GM10847 (cell line): ENCODE results near the gene AFF1.

ENCODE experiments used
- POLR2A ChIP-seq: IDR thresholded peaks from 2 replicates; pipeline ENCODE4 v1.6.1; 2011; ENCODE audit not compliant: insufficient read length; ENCODE audit errors: extremely low read depth

Gene AFF1

DNA sequence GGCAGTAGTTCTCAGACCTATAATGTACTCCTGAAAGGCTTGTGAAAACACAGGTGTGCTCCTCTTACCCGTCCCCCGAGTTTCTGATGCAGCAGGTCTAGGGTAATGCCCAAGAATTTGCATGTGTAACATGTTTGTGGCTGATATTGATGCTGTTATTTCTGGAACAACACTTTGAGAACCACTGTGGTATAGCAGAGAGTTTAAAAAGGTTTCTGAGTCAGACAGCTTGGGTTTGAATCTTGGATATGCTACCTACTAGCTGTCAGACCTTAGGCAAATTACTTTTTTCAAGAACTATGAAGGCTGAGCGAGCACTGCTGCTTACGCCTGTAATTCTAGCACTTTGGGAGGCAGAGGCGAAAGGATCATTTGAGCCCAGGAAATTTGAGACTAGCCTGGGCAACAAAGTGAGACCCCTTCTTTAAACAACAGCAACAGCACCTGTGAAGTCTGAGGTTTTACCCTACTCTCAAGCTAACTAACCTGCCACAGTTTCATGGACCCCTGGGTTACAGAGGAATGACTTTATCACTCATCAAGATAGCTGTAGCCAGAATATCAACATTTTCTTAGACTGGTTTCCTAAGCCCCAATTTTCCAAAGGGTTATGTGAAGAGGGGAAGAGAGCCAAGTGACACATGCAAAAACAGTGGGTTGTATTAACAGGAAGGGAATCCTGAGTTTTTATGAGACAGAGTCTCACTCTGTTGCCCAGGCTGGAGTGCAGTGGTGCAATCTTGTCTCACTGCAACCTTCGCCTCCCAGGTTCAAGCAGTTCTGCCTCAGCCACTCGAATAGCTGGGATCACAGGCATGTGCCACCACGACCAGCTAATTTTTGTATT, 5.1 kb downstream of the AFF1 start:
- TF ChIP-seq POLR2A, result no peak

- TF ChIP-seq POLR2A, result no peak
These were observed 6.2 kb downstream of the AFF1 start for GRCh38 chr4:86940920-86941460.

DNA sequence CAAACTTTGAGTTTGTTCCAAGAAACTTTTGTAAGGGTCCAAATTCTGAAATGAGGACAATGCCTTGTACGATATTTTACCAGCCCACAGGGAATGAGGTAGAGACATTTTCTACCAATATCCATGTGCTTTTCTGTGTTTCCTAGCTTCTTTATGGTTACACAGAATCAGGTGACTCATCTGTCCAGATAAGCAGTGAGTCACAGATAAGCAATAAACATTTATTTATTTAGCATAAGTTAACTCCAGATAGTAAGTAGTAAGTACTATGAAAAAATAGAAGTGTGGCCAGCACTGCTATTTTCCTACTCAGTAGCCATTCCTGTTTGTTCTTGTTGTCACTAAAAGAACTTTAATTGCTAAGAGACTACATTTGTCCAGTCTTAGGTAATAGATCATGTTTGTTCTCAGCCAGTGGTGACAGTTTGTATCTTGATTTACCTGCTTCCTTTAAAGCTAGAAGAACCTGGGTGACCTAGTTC, 7.4 kb downstream of the AFF1 start:
- TF ChIP-seq POLR2A, result no peak

GRCh38 chr4:86944964-86945781, 10.4 kb downstream of the AFF1 start:
- no peak for TF ChIP-seq POLR2A

DNA sequence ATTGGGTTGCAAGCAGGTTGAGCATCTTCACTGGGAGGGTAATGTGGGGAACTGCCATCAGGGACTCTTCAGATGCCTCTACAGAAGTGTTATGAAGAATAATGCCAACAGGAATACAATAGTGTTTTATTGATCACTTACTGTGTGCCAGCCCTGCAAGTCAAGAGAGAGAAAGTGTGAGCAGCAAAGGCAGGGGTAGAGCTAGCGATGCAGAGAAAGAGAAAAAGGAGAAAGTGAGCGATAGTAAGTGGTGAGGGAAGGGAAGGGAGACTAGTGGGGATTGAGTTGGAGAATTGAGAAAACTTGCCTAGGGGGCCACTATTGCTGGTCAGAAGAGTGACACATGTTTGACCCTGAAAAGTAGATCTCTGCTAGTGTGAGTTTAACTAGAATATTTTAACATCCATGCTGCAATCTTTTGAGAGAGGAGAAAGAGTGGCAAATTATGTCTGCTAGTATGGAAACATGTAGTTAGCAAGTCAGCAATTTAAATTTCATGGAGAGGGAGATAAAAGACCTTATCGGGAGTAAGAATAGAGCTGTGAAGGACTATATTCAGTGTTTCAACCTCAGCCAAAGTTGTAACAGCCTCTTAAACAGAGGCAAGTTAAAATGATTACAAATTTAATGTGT, 12.2 kb downstream of the AFF1 start:
- no peak for TF ChIP-seq POLR2A

DNA sequence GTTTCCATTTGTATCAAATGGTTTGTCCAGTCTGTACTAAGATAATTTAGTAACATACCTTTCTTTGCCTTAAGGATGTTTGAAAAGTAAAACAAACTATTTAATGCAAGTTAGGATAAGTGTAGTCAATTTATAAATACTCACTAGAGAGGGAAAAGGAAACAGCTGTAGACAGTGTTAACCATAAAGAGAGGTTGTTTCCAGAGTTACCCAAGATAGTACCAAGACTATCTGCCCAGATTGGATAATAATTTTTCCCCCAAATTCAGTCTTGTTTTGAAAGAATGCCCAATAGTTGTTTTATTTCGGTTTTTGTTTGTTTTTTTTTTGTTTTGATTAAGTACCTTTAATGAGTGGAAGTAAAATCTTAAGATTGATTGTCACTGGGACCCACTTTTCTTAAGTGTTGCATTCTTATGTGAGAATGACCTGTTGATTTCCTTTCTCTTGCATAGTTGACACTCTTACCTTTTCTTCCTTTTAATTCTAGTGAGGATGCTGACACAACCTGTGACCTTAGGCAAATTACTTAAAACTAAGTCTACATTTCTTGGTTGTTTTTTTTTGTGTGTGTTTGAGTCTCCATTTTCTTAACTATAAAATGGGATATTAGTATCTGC, 12.8 kb downstream of the AFF1 start:
- TF ChIP-seq POLR2A, result no peak

DNA sequence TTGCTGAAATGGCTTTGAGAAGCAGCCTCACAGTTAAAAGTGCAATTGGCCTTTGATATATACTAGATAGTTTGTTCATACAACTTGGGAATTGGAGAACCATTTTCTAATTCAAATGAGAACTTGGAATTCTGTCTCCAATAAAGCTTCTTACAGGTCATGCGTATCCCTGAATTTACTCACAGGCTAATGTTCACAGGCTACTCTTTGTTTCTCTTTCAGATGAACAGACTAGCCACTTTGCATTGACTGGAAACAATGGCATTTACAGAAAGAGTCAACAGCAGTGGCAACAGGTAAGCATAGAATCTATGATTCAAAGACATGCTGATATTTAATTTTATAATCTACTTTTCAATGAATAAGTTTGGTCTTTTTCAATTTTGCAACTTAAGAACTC, 13.5 kb downstream of the AFF1 start:
- TF ChIP-seq POLR2A, result no peak

DNA sequence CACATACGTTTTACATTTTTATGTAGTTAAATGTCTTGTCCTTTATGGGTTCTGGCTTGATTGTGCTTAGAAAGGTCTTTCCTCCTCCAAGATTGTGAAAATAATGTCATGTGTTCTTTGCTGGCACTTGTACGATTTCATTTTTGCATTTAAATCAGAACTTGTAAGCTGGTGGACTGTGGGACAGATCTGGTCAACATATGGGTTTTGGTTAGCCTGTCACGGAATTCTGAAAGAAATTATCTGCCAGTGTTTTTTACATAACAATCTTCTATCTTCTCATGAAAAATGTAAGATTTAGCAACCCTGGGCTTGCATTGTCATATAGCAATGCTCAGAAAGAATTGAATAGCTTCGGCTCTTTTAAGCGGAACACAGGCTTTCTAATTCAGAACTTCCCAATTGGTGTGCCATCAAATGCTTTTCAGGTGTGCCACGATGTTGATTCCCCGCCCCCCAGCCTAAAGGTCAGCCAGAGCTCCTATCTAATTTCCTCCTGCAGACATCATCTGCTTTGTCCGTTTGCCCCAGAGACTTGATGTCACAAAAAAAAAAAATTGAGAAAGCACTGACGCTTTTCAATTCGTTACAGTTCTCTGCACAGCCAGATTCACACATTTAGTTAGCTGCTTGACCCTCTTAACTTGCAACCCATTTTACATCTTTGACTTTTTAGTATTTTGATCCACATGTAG, 16.2 kb downstream of the AFF1 start:
- TF ChIP-seq POLR2A, result no peak

DNA sequence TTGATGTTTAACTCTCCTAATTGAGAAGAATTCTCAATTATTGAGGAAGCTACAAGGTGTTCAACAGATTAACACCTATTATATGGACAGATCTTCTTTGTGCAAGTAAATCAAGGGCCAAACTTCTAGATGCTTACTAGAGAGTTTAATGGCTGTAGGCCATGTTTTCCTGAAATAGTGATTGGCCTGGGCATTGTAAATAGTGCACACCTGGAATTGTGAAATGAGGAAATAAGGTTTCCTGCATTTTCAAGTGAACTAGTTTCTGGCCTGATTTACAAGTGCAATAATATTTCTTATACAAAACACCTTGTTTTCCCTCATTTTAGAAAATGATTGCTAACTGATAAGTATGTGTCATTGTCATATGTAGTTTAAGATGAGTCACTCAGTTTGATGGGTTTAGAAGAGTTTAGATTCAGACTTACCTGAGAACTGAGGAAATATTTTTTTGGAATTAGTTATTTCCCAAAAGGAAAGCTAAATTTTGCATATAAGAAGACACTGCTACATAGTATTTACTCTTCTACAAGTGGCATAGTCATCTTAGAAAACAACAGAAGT, 21.2 kb downstream of the AFF1 start:
- TF ChIP-seq POLR2A, result no peak

DNA sequence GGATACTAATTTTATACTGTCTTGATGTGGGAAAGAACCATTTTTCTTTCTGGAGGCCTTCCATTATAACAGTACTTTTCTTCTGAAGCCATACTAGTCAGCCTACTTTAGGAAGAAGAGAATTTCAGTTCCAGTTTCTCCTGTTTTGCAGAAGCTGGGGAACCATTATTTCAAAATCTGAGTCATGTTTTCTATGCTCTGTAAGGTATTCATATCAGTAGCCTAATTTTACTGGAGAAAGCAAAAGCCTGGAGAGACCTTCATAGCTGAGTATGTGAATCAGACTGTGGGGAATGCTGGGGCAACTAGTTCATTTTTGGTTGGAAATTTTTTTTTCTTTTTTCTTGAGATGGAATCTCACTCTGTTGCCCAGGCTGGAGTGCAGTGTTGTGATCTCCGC, 22.4 kb downstream of the AFF1 start:
- no peak for TF ChIP-seq POLR2A

GRCh38 chr4:86959588-86960500, 25.0 kb downstream of the AFF1 start:
- no peak for TF ChIP-seq POLR2A

GRCh38 chr4:86960557-86960961, 25.7 kb downstream of the AFF1 start:
- TF ChIP-seq POLR2A, result no peak

GRCh38 chr4:86961116-86961515, 26.3 kb downstream of the AFF1 start:
- no peak for TF ChIP-seq POLR2A
